ENCODE results near the gene PARD3. TPM values are rescaled to one million over a fixed set of nuclear protein-coding genes. Genes with fewer than 3 reads are reported as not detected.

PARD3 gene
- total and polyA plus RNA-seq, 7 donors: 20.2 to 84.4 (median 53.4) TPM

GRCh38 chr10:34599026-34599795, 215.9 kb downstream of the PARD3 start:
- H3K9me3 ChIP-seq: no peaks in the 10 kb centered on the region
- intact Hi-C loops (cut with DNase I): no loop called here
- H3K4me1 ChIP-seq: peaks cover 16% of the 10 kb centered on the region
- H3K27ac ChIP-seq: no peak overlapping the region
- DNase-seq (no peak), ATAC-seq (peak in 3 of 4 donors; percentile 44 to 61 (median 44))
- H3K4me3 ChIP-seq: no peak overlapping the region
- H3K27me3 ChIP-seq (ENCODE audit: insufficient read depth in 3 of 3, low read length in 2 of 3): no peaks in the 10 kb centered on the region
- WGBS, 3 donors: 44 to 66% (median 49%) methylated on average over 12 of the region's 12 CpGs
- no peaks in the 10 kb centered on the region for H3K36me3 ChIP-seq (ENCODE audit: insufficient read depth in 1 of 2, low read depth in 1 of 2)
- TF ChIP-seq, protein P1, sequence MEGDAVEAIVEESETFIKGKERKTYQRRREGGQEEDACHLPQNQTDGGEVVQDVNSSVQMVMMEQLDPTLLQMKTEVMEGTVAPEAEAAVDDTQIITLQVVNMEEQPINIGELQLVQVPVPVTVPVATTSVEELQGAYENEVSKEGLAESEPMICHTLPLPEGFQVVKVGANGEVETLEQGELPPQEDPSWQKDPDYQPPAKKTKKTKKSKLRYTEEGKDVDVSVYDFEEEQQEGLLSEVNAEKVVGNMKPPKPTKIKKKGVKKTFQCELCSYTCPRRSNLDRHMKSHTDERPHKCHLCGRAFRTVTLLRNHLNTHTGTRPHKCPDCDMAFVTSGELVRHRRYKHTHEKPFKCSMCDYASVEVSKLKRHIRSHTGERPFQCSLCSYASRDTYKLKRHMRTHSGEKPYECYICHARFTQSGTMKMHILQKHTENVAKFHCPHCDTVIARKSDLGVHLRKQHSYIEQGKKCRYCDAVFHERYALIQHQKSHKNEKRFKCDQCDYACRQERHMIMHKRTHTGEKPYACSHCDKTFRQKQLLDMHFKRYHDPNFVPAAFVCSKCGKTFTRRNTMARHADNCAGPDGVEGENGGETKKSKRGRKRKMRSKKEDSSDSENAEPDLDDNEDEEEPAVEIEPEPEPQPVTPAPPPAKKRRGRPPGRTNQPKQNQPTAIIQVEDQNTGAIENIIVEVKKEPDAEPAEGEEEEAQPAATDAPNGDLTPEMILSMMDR (IDR thresholded peaks at IDR 0.05): no peak

GRCh38 chr10:34596351-34596750, 218.7 kb downstream of the PARD3 start:
- no peaks in the 10 kb centered on the region for H3K9me3 ChIP-seq
- H3K27me3 ChIP-seq (ENCODE audit: insufficient read depth in 3 of 3, low read length in 2 of 3): no peaks in the 10 kb centered on the region
- no peak overlapping the region for H3K4me3 ChIP-seq
- peaks cover 24% of the 10 kb centered on the region for H3K4me1 ChIP-seq
- no peak for ATAC-seq
- DNase-seq: no peak
- intact Hi-C loops (cut with DNase I): no loop called here
- no peak overlapping the region for H3K27ac ChIP-seq
- 94 to 96% (median 96%) methylated on average over 7 of the region's 7 CpGs for WGBS, 3 donors
- TF ChIP-seq, protein P1 (IDR thresholded peaks at IDR 0.05): no peak
- H3K36me3 ChIP-seq (ENCODE audit: insufficient read depth in 1 of 2, low read depth in 1 of 2): no peaks in the 10 kb centered on the region

GRCh38 chr10:34593930-34594329, 221.2 kb downstream of the PARD3 start:
- Histone ChIP-seq H3K4me1 (peaks cover 21% of the 10 kb centered on the region), H3K4me3 (no peak overlapping the region), H3K36me3 (ENCODE audit: insufficient read depth in 1 of 2, low read depth in 1 of 2) (no peaks in the 10 kb centered on the region), H3K27me3 (ENCODE audit: insufficient read depth in 3 of 3, low read length in 2 of 3) (no peaks in the 10 kb centered on the region), H3K27ac (no peak overlapping the region), H3K9me3 (no peaks in the 10 kb centered on the region)
- ATAC-seq: no peak
- intact Hi-C loops (cut with DNase I): no loop called here
- 88 to 89% (median 88%) methylated on average over 2 of the region's 2 CpGs for WGBS, 3 donors
- DNase-seq: no peak
- TF ChIP-seq, protein P1 (IDR thresholded peaks at IDR 0.05): no peak

DNA sequence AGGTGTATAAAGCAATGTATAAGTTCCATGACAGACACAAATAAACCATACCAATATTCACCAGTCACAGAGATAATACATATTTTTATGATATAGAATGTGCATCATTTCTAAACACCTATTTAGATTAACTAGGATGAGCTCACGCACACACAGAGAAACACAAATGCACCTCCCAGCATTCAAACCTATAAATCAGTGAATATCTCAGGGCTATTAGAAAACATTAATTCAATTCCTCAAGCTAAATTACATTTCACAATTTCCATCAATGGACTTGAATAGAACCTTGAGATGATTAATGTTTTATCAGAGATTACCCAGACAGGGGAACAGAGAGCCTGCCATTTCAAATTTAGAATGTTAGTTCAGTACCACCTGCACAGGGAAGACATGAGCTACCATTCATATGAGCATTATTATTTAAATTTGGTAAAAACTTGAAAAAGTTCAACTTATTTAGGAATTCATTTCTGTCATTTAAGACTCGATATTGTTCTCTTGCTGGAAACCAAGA, 221.7 kb downstream of the PARD3 start:
- WGBS, 3 donors: 93 to 96% (median 95%) methylated on average over 2 of the region's 2 CpGs
- TF ChIP-seq, protein P1 (IDR thresholded peaks at IDR 0.05): no peak
- DNase-seq: no peak
- Histone ChIP-seq H3K9me3 (no peaks in the 10 kb centered on the region), H3K27me3 (ENCODE audit: insufficient read depth in 3 of 3, low read length in 2 of 3) (no peaks in the 10 kb centered on the region), H3K27ac (no peak overlapping the region), H3K4me1 (peaks cover 17% of the 10 kb centered on the region), H3K36me3 (ENCODE audit: insufficient read depth in 1 of 2, low read depth in 1 of 2) (no peaks in the 10 kb centered on the region), H3K4me3 (no peak overlapping the region)
- no peak for ATAC-seq
- intact Hi-C loops (cut with DNase I): no loop called here
